ENCODE measurements around the gene STON2. TPM values are rescaled to one million over a fixed set of nuclear protein-coding genes. Genes with fewer than 3 reads are reported as not detected.

STON2 gene
- total and polyA plus RNA-seq, 2 of the 8 experiments (the other 6 are each of a cell fraction or from before 2014, with no cell fraction given), result 8.9 to 50.0 TPM

DNA sequence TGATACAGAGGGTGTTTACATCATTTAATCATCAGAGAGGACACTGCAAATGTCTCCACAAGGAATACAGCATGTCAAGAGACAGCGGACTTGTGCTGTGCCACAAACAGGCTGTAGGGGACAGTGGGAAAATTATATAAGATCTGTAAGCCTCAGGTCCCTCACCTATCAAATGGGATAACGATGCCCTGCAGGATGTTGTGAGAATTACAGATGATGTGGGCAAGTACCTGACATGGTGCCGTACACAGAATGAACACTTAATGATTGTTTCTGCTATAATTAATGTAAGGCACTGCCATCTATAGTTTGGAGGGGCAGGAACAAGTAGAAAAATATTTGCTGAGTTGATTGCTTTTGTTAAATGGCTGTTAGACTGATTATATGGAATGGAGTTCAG lies 97.5 kb downstream of the STON2 start (continued):
- TF ChIP-seq, protein P1, sequence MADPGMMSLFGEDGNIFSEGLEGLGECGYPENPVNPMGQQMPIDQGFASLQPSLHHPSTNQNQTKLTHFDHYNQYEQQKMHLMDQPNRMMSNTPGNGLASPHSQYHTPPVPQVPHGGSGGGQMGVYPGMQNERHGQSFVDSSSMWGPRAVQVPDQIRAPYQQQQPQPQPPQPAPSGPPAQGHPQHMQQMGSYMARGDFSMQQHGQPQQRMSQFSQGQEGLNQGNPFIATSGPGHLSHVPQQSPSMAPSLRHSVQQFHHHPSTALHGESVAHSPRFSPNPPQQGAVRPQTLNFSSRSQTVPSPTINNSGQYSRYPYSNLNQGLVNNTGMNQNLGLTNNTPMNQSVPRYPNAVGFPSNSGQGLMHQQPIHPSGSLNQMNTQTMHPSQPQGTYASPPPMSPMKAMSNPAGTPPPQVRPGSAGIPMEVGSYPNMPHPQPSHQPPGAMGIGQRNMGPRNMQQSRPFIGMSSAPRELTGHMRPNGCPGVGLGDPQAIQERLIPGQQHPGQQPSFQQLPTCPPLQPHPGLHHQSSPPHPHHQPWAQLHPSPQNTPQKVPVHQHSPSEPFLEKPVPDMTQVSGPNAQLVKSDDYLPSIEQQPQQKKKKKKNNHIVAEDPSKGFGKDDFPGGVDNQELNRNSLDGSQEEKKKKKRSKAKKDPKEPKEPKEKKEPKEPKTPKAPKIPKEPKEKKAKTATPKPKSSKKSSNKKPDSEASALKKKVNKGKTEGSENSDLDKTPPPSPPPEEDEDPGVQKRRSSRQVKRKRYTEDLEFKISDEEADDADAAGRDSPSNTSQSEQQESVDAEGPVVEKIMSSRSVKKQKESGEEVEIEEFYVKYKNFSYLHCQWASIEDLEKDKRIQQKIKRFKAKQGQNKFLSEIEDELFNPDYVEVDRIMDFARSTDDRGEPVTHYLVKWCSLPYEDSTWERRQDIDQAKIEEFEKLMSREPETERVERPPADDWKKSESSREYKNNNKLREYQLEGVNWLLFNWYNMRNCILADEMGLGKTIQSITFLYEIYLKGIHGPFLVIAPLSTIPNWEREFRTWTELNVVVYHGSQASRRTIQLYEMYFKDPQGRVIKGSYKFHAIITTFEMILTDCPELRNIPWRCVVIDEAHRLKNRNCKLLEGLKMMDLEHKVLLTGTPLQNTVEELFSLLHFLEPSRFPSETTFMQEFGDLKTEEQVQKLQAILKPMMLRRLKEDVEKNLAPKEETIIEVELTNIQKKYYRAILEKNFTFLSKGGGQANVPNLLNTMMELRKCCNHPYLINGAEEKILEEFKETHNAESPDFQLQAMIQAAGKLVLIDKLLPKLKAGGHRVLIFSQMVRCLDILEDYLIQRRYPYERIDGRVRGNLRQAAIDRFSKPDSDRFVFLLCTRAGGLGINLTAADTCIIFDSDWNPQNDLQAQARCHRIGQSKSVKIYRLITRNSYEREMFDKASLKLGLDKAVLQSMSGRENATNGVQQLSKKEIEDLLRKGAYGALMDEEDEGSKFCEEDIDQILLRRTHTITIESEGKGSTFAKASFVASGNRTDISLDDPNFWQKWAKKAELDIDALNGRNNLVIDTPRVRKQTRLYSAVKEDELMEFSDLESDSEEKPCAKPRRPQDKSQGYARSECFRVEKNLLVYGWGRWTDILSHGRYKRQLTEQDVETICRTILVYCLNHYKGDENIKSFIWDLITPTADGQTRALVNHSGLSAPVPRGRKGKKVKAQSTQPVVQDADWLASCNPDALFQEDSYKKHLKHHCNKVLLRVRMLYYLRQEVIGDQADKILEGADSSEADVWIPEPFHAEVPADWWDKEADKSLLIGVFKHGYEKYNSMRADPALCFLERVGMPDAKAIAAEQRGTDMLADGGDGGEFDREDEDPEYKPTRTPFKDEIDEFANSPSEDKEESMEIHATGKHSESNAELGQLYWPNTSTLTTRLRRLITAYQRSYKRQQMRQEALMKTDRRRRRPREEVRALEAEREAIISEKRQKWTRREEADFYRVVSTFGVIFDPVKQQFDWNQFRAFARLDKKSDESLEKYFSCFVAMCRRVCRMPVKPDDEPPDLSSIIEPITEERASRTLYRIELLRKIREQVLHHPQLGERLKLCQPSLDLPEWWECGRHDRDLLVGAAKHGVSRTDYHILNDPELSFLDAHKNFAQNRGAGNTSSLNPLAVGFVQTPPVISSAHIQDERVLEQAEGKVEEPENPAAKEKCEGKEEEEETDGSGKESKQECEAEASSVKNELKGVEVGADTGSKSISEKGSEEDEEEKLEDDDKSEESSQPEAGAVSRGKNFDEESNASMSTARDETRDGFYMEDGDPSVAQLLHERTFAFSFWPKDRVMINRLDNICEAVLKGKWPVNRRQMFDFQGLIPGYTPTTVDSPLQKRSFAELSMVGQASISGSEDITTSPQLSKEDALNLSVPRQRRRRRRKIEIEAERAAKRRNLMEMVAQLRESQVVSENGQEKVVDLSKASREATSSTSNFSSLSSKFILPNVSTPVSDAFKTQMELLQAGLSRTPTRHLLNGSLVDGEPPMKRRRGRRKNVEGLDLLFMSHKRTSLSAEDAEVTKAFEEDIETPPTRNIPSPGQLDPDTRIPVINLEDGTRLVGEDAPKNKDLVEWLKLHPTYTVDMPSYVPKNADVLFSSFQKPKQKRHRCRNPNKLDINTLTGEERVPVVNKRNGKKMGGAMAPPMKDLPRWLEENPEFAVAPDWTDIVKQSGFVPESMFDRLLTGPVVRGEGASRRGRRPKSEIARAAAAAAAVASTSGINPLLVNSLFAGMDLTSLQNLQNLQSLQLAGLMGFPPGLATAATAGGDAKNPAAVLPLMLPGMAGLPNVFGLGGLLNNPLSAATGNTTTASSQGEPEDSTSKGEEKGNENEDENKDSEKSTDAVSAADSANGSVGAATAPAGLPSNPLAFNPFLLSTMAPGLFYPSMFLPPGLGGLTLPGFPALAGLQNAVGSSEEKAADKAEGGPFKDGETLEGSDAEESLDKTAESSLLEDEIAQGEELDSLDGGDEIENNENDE (IDR thresholded peaks at IDR 0.05; ENCODE audit: insufficient replicate concordance, low read length), result no peak
- TF ChIP-seq YY1 (IDR thresholded peaks at IDR 0.05; ENCODE audit: low read depth, low read length) (no peak), HDAC6 (IDR thresholded peaks at IDR 0.05; ENCODE audit: low read depth, low read length) (no peak), NANOG (IDR thresholded peaks at IDR 0.05; ENCODE audit: insufficient read depth, low read depth, low read length, poor library complexity, severe bottlenecking) (no peak), TAF7 (optimal IDR thresholded peaks at IDR 0.05; ENCODE audit: borderline replicate concordance, low read depth, low read length) (no peak), BACH1 (IDR thresholded peaks at IDR 0.05; ENCODE audit: low read length) (no peak)

Measured in H1 (cell line).